MV-4-11 (cell line): ENCODE data around the gene TJP3.
A peak's percentile ranks its signal among the peaks of the same experiment; 100 is the strongest.

Experiments used
- DNase-seq: peaks from one replicate; lab custom pipeline; 2025; lab: John Stamatoyannopoulos, UW

Gene TJP3

GRCh38 chr19:3691726-3692125 is 16.5 kb upstream of the TJP3 start:
- no peak for DNase-seq

- DNase-seq, result no peak
These were observed 15.8 kb upstream of the TJP3 start for GRCh38 chr19:3692141-3693024.

GRCh38 chr19:3693025-3693925 is 14.9 kb upstream of the TJP3 start:
- no peak for DNase-seq

- DNase-seq, result no peak
These were observed 13.6 kb upstream of the TJP3 start for GRCh38 chr19:3694361-3695123.

GRCh38 chr19:3695124-3695733 is 13.0 kb upstream of the TJP3 start:
- no peak for DNase-seq

- DNase-seq, result no peak
These were observed 12.1 kb upstream of the TJP3 start for GRCh38 chr19:3695986-3696659.

GRCh38 chr19:3696660-3696995 is 11.6 kb upstream of the TJP3 start:
- DNase-seq, result no peak

- no peak for DNase-seq
These were observed 11.1 kb upstream of the TJP3 start for GRCh38 chr19:3697094-3697493.

GRCh38 chr19:3697671-3698385 is 10.4 kb upstream of the TJP3 start:
- DNase-seq, result no peak

GRCh38 chr19:3698386-3698950 is 9.7 kb upstream of the TJP3 start:
- DNase-seq, result peak; percentile 28

- DNase-seq, result peak; percentile 82
These were observed 9.0 kb upstream of the TJP3 start for GRCh38 chr19:3698974-3699740.

GRCh38 chr19:3699741-3700241 is 8.4 kb upstream of the TJP3 start:
- DNase-seq, result no peak

GRCh38 chr19:3700242-3701032 is 7.7 kb upstream of the TJP3 start, which contains the start of gene PIP5K1C:
Gene PIP5K1C (minus strand): TSS chr19:3700468. CDS start chr19:3700390, 78 bp downstream.
- DNase-seq, result peak; percentile 79

- DNase-seq, result no peak
These were observed 7.0 kb upstream of the TJP3 start for GRCh38 chr19:3701200-3701599.

GRCh38 chr19:3707868-3708206 is 347 bp upstream of the TJP3 start:
- DNase-seq, result no peak

GRCh38 chr19:3710265-3710812 is 2.2 kb downstream of the TJP3 start:
- DNase-seq, result peak; percentile 81

- DNase-seq, result no peak
These were observed 4.8 kb downstream of the TJP3 start for GRCh38 chr19:3712663-3713611.
